Subcutaneous adipose tissue (tissue), 4 donors: ENCODE data around the gene ADCY1. TPM values are rescaled to one million over a fixed set of nuclear protein-coding genes. Genes with fewer than 3 reads are reported as not detected.

ENCODE experiments used
- CTCF ChIP-seq: fragments of 450-650 bp; IDR thresholded peaks from one replicate; pipeline ENCODE4 v1.5.1; 2016; ENCODE audit warnings: low read depth, mild to moderate bottlenecking, control low read depth, antibody characterized with exemption, moderate library complexity
- total RNA-seq, 4 donors: library from RNA; depleted of rRNA; stranded (reverse); fragments of >200 nt; gene quantifications; one replicate each; pipeline ENCODE4 v1.1.0, GENCODE V29; 2016

Gene ADCY1
- total RNA-seq, 4 donors from 2014 or later: 0.94 to 3.1 (median 1.6) TPM

GRCh38 chr7:45626441-45627430 lies 52.6 kb downstream of the ADCY1 start:
- no peak for TF ChIP-seq CTCF

GRCh38 chr7:45627691-45628456 lies 53.7 kb downstream of the ADCY1 start:
- no peak for TF ChIP-seq CTCF

DNA sequence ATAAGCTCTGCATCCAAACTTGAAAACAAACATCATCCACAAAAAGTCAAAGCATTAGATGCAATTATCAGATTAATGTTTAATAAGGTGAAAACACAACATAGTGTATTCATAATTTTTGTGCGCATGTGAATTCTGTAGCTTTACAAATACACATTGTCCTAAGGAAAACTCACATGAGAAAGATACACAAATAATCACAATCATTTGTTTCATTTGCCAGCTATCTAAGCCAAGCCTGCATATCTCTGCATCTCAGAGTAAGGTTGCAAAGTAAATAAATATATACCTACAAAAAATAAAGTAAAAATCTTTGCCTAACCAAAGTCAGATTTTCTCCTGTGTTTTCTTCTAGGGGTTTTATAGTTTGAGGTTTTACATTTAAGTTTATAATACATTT lies 57.4 kb downstream of the ADCY1 start:
- TF ChIP-seq CTCF: no peak

GRCh38 chr7:45636733-45637132 lies 62.6 kb downstream of the ADCY1 start:
- no peak for TF ChIP-seq CTCF

GRCh38 chr7:45638916-45639315 lies 64.7 kb downstream of the ADCY1 start:
- TF ChIP-seq CTCF: no peak

DNA sequence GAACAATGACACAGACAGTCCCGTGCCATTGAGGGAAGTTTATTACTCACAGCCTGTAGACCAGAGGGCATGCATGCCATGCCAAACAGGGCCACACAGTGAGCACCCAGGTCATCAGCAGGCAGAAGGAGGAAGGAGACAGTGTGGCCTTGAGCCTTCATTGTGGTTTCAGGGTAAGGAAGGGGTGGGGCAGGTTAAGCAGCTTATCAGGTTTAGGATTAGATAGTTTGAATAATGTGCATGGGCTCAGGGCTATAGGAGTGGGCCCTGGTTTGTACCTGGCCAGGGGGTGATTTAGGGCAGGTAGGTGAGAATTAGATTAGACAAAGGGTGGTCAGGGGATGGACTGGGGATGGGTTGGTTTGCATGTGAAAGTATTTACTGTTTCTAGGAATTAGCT lies 67.9 kb downstream of the ADCY1 start:
- no peak for TF ChIP-seq CTCF

- no peak for TF ChIP-seq CTCF
These were observed 69.5 kb downstream of the ADCY1 start for GRCh38 chr7:45643630-45644029.
